ENCODE results near the gene BCL7C.

DNA sequence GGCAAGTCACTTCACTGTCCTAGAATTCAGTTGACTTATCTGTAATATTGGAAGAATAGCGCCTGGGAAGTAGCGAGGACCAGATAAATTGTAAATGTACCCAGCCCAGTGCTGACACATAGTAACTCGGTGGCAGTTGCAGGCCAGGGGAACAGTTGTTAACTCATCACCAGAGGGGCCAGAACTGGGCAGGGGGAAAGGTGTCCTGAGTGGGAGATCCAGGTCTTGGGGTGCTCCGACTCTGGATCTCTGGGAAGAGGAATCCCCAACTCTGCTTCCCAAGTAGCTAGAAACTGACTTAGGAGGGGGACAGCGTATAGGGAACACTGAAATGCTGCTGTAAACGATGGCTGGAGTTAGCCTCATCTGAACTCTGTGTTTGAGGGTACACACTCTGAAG, 23.0 kb downstream of the BCL7C start:
- TF ChIP-seq CSRNP3 (CRISPR knock-in tag; IDR thresholded peaks at IDR 0.05) (no peak), ARNTL (CRISPR knock-in tag; IDR thresholded peaks at IDR 0.05; ENCODE audit: borderline replicate concordance, low read depth) (no peak), RARB (CRISPR knock-in tag; IDR thresholded peaks at IDR 0.05) (no peak), PPARA (CRISPR knock-in tag; IDR thresholded peaks at IDR 0.05; ENCODE audit: borderline replicate concordance) (no peak), SNAI2 (CRISPR knock-in tag; IDR thresholded peaks at IDR 0.05) (no peak), CREB5 (CRISPR knock-in tag; IDR thresholded peaks at IDR 0.05; ENCODE audit: low read depth) (no peak), ZNF70 (CRISPR knock-in tag; IDR thresholded peaks at IDR 0.05) (no peak), ZNF565 (CRISPR knock-in tag; conservative IDR thresholded peaks at IDR 0.05; ENCODE audit: low read depth) (no peak), BACH2 (CRISPR knock-in tag; IDR thresholded peaks at IDR 0.05; ENCODE audit: borderline replicate concordance) (no peak), ZFP30 (CRISPR knock-in tag; IDR thresholded peaks at IDR 0.05) (no peak)
- TF ChIP-seq, protein P1, sequence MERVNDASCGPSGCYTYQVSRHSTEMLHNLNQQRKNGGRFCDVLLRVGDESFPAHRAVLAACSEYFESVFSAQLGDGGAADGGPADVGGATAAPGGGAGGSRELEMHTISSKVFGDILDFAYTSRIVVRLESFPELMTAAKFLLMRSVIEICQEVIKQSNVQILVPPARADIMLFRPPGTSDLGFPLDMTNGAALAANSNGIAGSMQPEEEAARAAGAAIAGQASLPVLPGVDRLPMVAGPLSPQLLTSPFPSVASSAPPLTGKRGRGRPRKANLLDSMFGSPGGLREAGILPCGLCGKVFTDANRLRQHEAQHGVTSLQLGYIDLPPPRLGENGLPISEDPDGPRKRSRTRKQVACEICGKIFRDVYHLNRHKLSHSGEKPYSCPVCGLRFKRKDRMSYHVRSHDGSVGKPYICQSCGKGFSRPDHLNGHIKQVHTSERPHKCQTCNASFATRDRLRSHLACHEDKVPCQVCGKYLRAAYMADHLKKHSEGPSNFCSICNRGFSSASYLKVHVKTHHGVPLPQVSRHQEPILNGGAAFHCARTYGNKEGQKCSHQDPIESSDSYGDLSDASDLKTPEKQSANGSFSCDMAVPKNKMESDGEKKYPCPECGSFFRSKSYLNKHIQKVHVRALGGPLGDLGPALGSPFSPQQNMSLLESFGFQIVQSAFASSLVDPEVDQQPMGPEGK (CRISPR knock-in tag; IDR thresholded peaks at IDR 0.05; ENCODE audit: borderline replicate concordance), result no peak
